Activated CD8-positive, alpha-beta T cell treated with anti-CD3 and anti-CD28 coated beads, Interleukin-2, amount 10 ng/mL, durations not matched to agents 7 days and 5 days (primary cell): ENCODE results near the gene TOMM70. TPM values are rescaled to one million over a fixed set of nuclear protein-coding genes. Genes with fewer than 3 reads are reported as not detected.
A peak's percentile ranks its signal among the peaks of the same experiment; 100 is the strongest.

Experiments
- ATAC-seq: fragments of 150-1000 bp; cut with Tn5 transposase; one replicate; pipeline ENCODE4 v1.10.0; 2021; ENCODE audit warnings: moderate library complexity
- CTCF ChIA-PET: fragments of 350-600 bp; sonication (Branson Sonifier 250); formaldehyde crosslinking; loops from one replicate; lab custom pipeline; 2021; ENCODE audit warnings: antibody characterized with exemption; lab: Charles Lee
- POLR2A ChIA-PET: fragments of 350-600 bp; sonication (Branson Sonifier 250); formaldehyde crosslinking; loops from one replicate; lab custom pipeline; 2021; ENCODE audit warnings: antibody characterized with exemption; lab: Charles Lee
- DNase-seq: peaks from one replicate; pipeline ENCODE4 v3.0.0-alpha.2; 2020
- H3K27ac Mint-ChIP-seq: one replicate; pipeline ENCODE4 v1.8.0; 2021; ENCODE audit warnings: mild to moderate bottlenecking, mixed read lengths
- H3K27me3 Mint-ChIP-seq: one replicate; pipeline ENCODE4 v1.8.0; 2021; ENCODE audit warnings: low read depth, mixed read lengths
- H3K36me3 Mint-ChIP-seq: one replicate; pipeline ENCODE4 v1.8.0; 2021; ENCODE audit warnings: low read depth, mixed read lengths
- H3K4me1 Mint-ChIP-seq: one replicate; pipeline ENCODE4 v1.8.0; 2021; ENCODE audit warnings: low read depth, mixed read lengths
- H3K4me3 Mint-ChIP-seq: one replicate; pipeline ENCODE4 v1.8.0; 2021; ENCODE audit warnings: mild to moderate bottlenecking, mixed read lengths
- H3K9me3 Mint-ChIP-seq: one replicate; pipeline ENCODE4 v1.8.0; 2022; ENCODE audit warnings: mixed read lengths; ENCODE audit not compliant: insufficient read depth
- total RNA-seq, 2 experiments: library from RNA; stranded (reverse); gene quantifications; one replicate each; pipeline ENCODE4 v1.2.3, GENCODE V29; 2021

Gene TOMM70
- total RNA-seq, 2 experiments from 2014 or later: 42.1 to 43.8 TPM

DNA sequence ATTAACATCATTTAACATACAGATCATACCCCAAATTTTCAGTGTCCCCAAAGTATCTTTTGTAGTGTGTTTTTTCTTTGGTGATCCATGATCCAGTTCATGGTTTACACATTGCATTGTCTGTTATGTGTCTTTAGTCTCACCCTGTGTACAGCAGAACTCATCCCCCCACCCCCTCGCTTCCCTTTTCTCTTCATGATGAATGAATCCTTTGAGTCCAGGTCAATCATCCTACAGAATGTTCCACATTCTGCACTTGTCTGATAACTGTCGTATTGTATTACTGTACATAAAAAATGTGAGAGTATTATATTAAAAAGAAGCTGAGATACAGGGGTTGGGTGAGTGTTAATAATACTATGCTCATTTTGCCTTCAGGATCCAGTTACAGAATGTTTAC is 80.9 kb downstream of the TOMM70 start:
- Mint-ChIP-seq H3K4me3 (no peak overlapping the region), H3K27me3 (no peaks in the 10 kb centered on the region), H3K27ac (no peak overlapping the region), H3K36me3 (peaks cover 9% of the 10 kb centered on the region), H3K4me1 (peaks cover 13% of the 10 kb centered on the region), H3K9me3 (no peaks in the 10 kb centered on the region)
- ChIA-PET CTCF (no interaction called here), POLR2A (no interaction called here)
- no peak for ATAC-seq
- DNase-seq: no peak

DNA sequence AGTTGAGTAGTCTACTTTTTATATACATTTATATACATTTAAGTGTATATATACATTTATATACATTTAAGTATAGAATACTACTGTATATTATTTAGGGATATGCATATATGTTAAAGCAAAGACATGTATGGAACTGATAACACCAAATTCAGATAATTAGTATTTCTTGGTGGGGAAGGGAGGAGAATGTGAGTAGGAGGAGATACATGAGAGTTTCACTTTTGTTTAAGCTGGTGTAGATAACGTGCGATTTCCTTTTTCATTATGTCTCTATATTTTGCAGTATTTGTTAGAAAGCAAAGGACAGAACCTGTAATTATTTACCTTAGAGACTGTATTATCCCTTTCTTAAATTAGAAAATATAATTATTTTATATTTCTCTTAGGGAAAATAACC is 83.0 kb downstream of the TOMM70 start:
- ATAC-seq: peak; percentile 36
- Mint-ChIP-seq H3K36me3 (peaks cover 9% of the 10 kb centered on the region), H3K9me3 (no peaks in the 10 kb centered on the region), H3K4me1 (peaks cover 13% of the 10 kb centered on the region), H3K27ac (peak overlapping the region; percentile 68), H3K27me3 (no peaks in the 10 kb centered on the region), H3K4me3 (no peak overlapping the region)
- no peak for DNase-seq
- POLR2A ChIA-PET: no interaction called here
- CTCF ChIA-PET: interaction anchor here (0.8 to 3.6 kb wide), 8 partner anchors 10 to 486 kb away, joined by 3 to 42 read pairs (median 5); no protein-coding TSS in a partner anchor

DNA sequence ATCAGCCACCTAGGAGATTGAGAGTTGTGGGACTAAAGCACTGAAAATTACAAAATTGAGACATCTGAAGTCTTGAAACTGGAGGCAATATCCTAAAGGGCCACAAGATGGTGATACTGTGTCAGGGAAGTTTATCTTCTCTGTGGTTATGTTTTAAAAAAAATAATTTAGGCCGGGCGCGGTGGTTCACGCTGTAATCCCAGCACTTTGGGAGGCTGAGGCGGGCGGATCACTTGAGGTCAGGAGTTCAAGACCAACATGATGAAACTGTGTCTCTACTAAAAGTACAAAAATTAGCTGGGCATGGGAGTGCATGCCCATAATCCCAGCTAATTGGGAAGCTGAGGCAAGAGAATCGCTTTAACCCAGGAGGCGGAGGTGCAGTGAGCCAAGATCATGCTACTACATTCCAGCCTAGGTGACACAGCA is 84.2 kb downstream of the TOMM70 start:
- POLR2A ChIA-PET: interaction anchor here (0.9 to 2.3 kb wide), 2 partner anchors 15 to 84 kb away, joined by 3 to 8 read pairs; partner anchors contain the start of genes LNP1 and TOMM70
- CTCF ChIA-PET: interaction anchor here (0.7 to 3.6 kb wide), 21 partner anchors 11 to 485 kb away, joined by 3 to 42 read pairs (median 4); partner anchors contain the start of genes LNP1, NIT2, TBC1D23 and TOMM70
- no peak overlapping the region for H3K4me3 Mint-ChIP-seq

More for the DNA sequence above, 84.2 kb downstream of the TOMM70 start:
- no peak overlapping the region for H3K27ac Mint-ChIP-seq
- H3K27me3 Mint-ChIP-seq: no peaks in the 10 kb centered on the region
- DNase-seq (peak; percentile 66), ATAC-seq (peak; percentile 82)
- H3K4me1 Mint-ChIP-seq: peaks cover 16% of the 10 kb centered on the region
- H3K36me3 Mint-ChIP-seq: peaks cover 13% of the 10 kb centered on the region
- H3K9me3 Mint-ChIP-seq: no peaks in the 10 kb centered on the region

Other genes with a start within 250 kb of the TOMM70 start
- 10 to 100 TPM; 28.6 to 29.3 TPM for gene TBC1D23, start 140.1 kb downstream of the TOMM70 start, total RNA-seq
- 10 to 100 TPM; 39.5 to 46.2 TPM for gene NIT2, start 66.3 kb downstream of the TOMM70 start, total RNA-seq
- gene LNP1, start 450 bp upstream of the TOMM70 start, total RNA-seq: 1 to 10 TPM; 1.4 TPM
- under 1 TPM; 0.29 to 0.42 TPM for gene TMEM45A, start 91.5 kb upstream of the TOMM70 start, total RNA-seq
- 10 to 100 TPM; 26.5 to 27.0 TPM for gene ADGRG7, start 208.5 kb upstream of the TOMM70 start, total RNA-seq